HEK293 (cell line): ENCODE results near the gene SLC22A13.

Source experiments
- CTCF ChIA-PET: fragments of 350-600 bp; formaldehyde crosslinking; extraction: SDS; loops from one replicate; lab custom pipeline; 2021; ENCODE audit warnings: antibody characterized with exemption; lab: Yijun Ruan, JAX
- POLR2A ChIA-PET: fragments of 300-600 bp; formaldehyde crosslinking; extraction: SDS; loops from one replicate; lab custom pipeline; 2020; ENCODE audit warnings: antibody characterized with exemption, inconsistent platforms; lab: Yijun Ruan, JAX
- H3K27ac ChIP-seq: fragments of 200-500 bp; sonication (Bioruptor generic); 2 replicates; pipeline ENCODE4 v1.5.1; 2014; ENCODE audit warnings: low read depth, low read length, control low read depth, inconsistent platforms; ENCODE audit errors: extremely low read depth
- H3K36me3 ChIP-seq, 2 experiments: fragments of 200-500 bp in 1 of 2; sonication (Bioruptor generic) in 1 of 2; 1 replicate in 1 of 2; 2 replicates in 1 of 2; pipeline ENCODE4 v1.5.1; 2014 to 2017; ENCODE audit warnings: inconsistent platforms in 2 of 2, low read length in 2 of 2; ENCODE audit not compliant: control insufficient read depth in 2 of 2, insufficient read depth in 1 of 2
- H3K4me1 ChIP-seq: fragments of 200-500 bp; sonication (Bioruptor generic); 2 replicates; pipeline ENCODE4 v1.5.1; 2014; ENCODE audit warnings: mild to moderate bottlenecking, low read length, inconsistent platforms; ENCODE audit not compliant: control insufficient read depth, insufficient read depth
- H3K4me3 ChIP-seq: 2 replicates; pipeline ENCODE4 v1.5.1; 2011; ENCODE audit warnings: low read depth, mild to moderate bottlenecking, control low read depth, low read length, moderate library complexity
- H3K9me3 ChIP-seq: fragments of 200-500 bp; sonication (Bioruptor generic); 2 replicates; pipeline ENCODE4 v1.5.1; 2014; ENCODE audit warnings: low read depth, low read length, inconsistent platforms; ENCODE audit not compliant: control insufficient read depth, insufficient read depth
- AEBP2 ChIP-seq: fragments of 450-650 bp; formaldehyde crosslinking; IDR thresholded peaks from 2 replicates; pipeline ENCODE4 v1.5.1; 2016; ENCODE audit warnings: missing biosample characterization, missing genetic modification characterization, borderline replicate concordance
- BCL11A ChIP-seq: fragments of 450-650 bp; formaldehyde crosslinking; IDR thresholded peaks from 2 replicates; pipeline ENCODE4 v1.5.1; 2016; ENCODE audit warnings: low read depth, missing biosample characterization, missing genetic modification characterization
- GLI2 ChIP-seq: fragments of 450-650 bp; formaldehyde crosslinking; IDR thresholded peaks from 2 replicates; pipeline ENCODE4; 2017; ENCODE audit warnings: missing biosample characterization, missing genetic modification characterization, low read depth, borderline replicate concordance
- GLIS2 ChIP-seq: fragments of 450-650 bp; formaldehyde crosslinking; IDR thresholded peaks from 2 replicates; pipeline ENCODE4 v1.5.1; 2016; ENCODE audit warnings: missing biosample characterization, missing genetic modification characterization
- HIC1 ChIP-seq: fragments of 450-650 bp; formaldehyde crosslinking; IDR thresholded peaks from 2 replicates; pipeline ENCODE4 v1.5.1; 2016; ENCODE audit warnings: missing biosample characterization, missing genetic modification characterization
- HOXC10 ChIP-seq: sonication (generic); formaldehyde crosslinking; IDR thresholded peaks from 2 replicates; pipeline ENCODE4 v1.8.1; 2023; ENCODE audit warnings: mild to moderate bottlenecking, missing genetic modification reagents
- KLF10 ChIP-seq: fragments of 450-650 bp; IDR thresholded peaks from 2 replicates; pipeline ENCODE4 v1.5.1; 2018; ENCODE audit warnings: missing biosample characterization, mild to moderate bottlenecking, missing genetic modification characterization
- RBAK ChIP-seq: fragments of 450-650 bp; formaldehyde crosslinking; IDR thresholded peaks from 2 replicates; pipeline ENCODE4 v1.5.1; 2016; ENCODE audit warnings: missing biosample characterization, missing genetic modification characterization
- SALL2 ChIP-seq: fragments of 450-650 bp; formaldehyde crosslinking; IDR thresholded peaks from 2 replicates; pipeline ENCODE4 v1.5.0; 2017; ENCODE audit warnings: missing biosample characterization, mild to moderate bottlenecking, missing genetic modification characterization, borderline replicate concordance
- SCRT2 ChIP-seq: fragments of 450-650 bp; formaldehyde crosslinking; IDR thresholded peaks from 2 replicates; pipeline ENCODE4 v1.5.1; 2016; ENCODE audit warnings: missing biosample characterization, missing genetic modification characterization
- ZBTB11 ChIP-seq: fragments of 450-650 bp; formaldehyde crosslinking; conservative IDR thresholded peaks from 2 replicates; pipeline ENCODE4 v1.5.1; 2016; ENCODE audit warnings: low read depth, missing biosample characterization, missing genetic modification characterization
- ZBTB6 ChIP-seq: fragments of 450-650 bp; formaldehyde crosslinking; IDR thresholded peaks from 2 replicates; pipeline ENCODE4 v1.5.1; 2017; ENCODE audit warnings: missing biosample characterization, missing genetic modification characterization
- ZNF121 ChIP-seq: fragments of 450-650 bp; formaldehyde crosslinking; IDR thresholded peaks from 2 replicates; pipeline ENCODE4 v1.5.1; 2016; ENCODE audit warnings: missing biosample characterization, missing genetic modification characterization
- ZNF24 ChIP-seq: fragments of 450-650 bp; formaldehyde crosslinking; IDR thresholded peaks from 2 replicates; pipeline ENCODE4 v1.5.1; 2016; ENCODE audit warnings: missing biosample characterization, missing genetic modification characterization
- ZNF302 ChIP-seq: fragments of 450-650 bp; formaldehyde crosslinking; IDR thresholded peaks from 2 replicates; pipeline ENCODE4 v1.5.1; 2016; ENCODE audit warnings: missing biosample characterization, missing genetic modification characterization, low read depth
- ZNF341 ChIP-seq: fragments of 450-650 bp; formaldehyde crosslinking; IDR thresholded peaks from 2 replicates; pipeline ENCODE4; 2016; ENCODE audit warnings: low read depth, missing biosample characterization, missing genetic modification characterization
- ZNF404 ChIP-seq: fragments of 450-650 bp; formaldehyde crosslinking; IDR thresholded peaks from 2 replicates; pipeline ENCODE4 v1.5.1; 2017; ENCODE audit warnings: missing biosample characterization, missing genetic modification characterization
- ZNF514 ChIP-seq: fragments of 450-650 bp; formaldehyde crosslinking; IDR thresholded peaks from 2 replicates; pipeline ENCODE4 v1.5.1; 2016; ENCODE audit warnings: missing biosample characterization, missing genetic modification characterization
- ZNF555 ChIP-seq: fragments of 450-650 bp; formaldehyde crosslinking; conservative IDR thresholded peaks from 2 replicates; pipeline ENCODE4 v1.5.1; 2017; ENCODE audit warnings: missing biosample characterization, mild to moderate bottlenecking, missing genetic modification characterization, inconsistent platforms
- ZNF560 ChIP-seq: fragments of 450-650 bp; formaldehyde crosslinking; IDR thresholded peaks from 2 replicates; pipeline ENCODE4 v1.5.1; 2017; ENCODE audit warnings: missing biosample characterization, missing genetic modification characterization, borderline replicate concordance
- ZNF561 ChIP-seq: fragments of 450-650 bp; IDR thresholded peaks from 2 replicates; pipeline ENCODE4 v1.5.1; 2018; ENCODE audit warnings: missing biosample characterization, missing genetic modification characterization, borderline replicate concordance
- ZNF610 ChIP-seq: fragments of 450-650 bp; formaldehyde crosslinking; IDR thresholded peaks from 2 replicates; pipeline ENCODE4 v1.5.1; 2016; ENCODE audit warnings: missing biosample characterization, missing genetic modification characterization, borderline replicate concordance
- ZNF621 ChIP-seq: fragments of 450-650 bp; formaldehyde crosslinking; IDR thresholded peaks from 2 replicates; pipeline ENCODE4 v1.5.1; 2017; ENCODE audit warnings: missing biosample characterization, missing genetic modification characterization
- ZNF623 ChIP-seq: fragments of 450-650 bp; formaldehyde crosslinking; IDR thresholded peaks from 2 replicates; pipeline ENCODE4 v1.5.1; 2016; ENCODE audit warnings: missing biosample characterization, missing genetic modification characterization
- ZNF624 ChIP-seq: fragments of 450-650 bp; formaldehyde crosslinking; IDR thresholded peaks from 2 replicates; pipeline ENCODE4 v1.5.1; 2017; ENCODE audit warnings: missing biosample characterization, missing genetic modification characterization
- ZNF704 ChIP-seq: fragments of 450-650 bp; formaldehyde crosslinking; IDR thresholded peaks from 2 replicates; pipeline ENCODE4 v1.5.1; 2016; ENCODE audit warnings: missing biosample characterization, missing genetic modification characterization
- ZSCAN4 ChIP-seq: fragments of 450-650 bp; formaldehyde crosslinking; IDR thresholded peaks from 2 replicates; pipeline ENCODE4 v1.5.1; 2017; ENCODE audit warnings: missing biosample characterization, missing genetic modification characterization

SLC22A13 gene

GRCh38 chr3:38254872-38255271 lies 10.7 kb upstream of the SLC22A13 start:
- CTCF ChIA-PET, result no interaction called here
- no peak overlapping the region for H3K27ac ChIP-seq
- peaks cover 0 to 59% of the 10 kb centered on the region in 2 experiments; a peak in 2 of 3 replicates for H3K36me3 ChIP-seq
- H3K9me3 ChIP-seq, result no peaks in the 10 kb centered on the region
- POLR2A ChIA-PET, result no interaction called here
- H3K4me3 ChIP-seq, result no peak overlapping the region
- H3K4me1 ChIP-seq, result no peaks in the 10 kb centered on the region
- TF ChIP-seq ZBTB11 (tag by site-specific recombination) (no peak), ZNF404 (tag by site-specific recombination) (no peak), ZNF560 (tag by site-specific recombination) (no peak), BCL11A (tag by site-specific recombination) (no peak), ZSCAN4 (tag by site-specific recombination) (no peak), ZNF555 (tag by site-specific recombination) (no peak), GLI2 (tag by site-specific recombination) (no peak), ZNF561 (tag by site-specific recombination) (no peak), ZNF302 (tag by site-specific recombination) (no peak), GLIS2 (tag by site-specific recombination) (no peak), AEBP2 (tag by site-specific recombination) (no peak), ZNF623 (no peak), HIC1 (tag by site-specific recombination) (no peak), ZNF610 (no peak), ZNF704 (no peak), ZNF624 (tag by site-specific recombination) (no peak)

GRCh38 chr3:38255627-38256026 lies 10.0 kb upstream of the SLC22A13 start:
- H3K27ac ChIP-seq, result no peak overlapping the region
- CTCF ChIA-PET, result interaction anchor here (0.5 kb wide), 1 partner anchor 40 kb away, joined by 6 read pairs; no protein-coding TSS in a partner anchor
- no peak overlapping the region for H3K4me3 ChIP-seq
- H3K4me1 ChIP-seq, result no peaks in the 10 kb centered on the region
- peaks cover 0 to 53% of the 10 kb centered on the region in 2 experiments; a peak in 2 of 3 replicates for H3K36me3 ChIP-seq
- H3K9me3 ChIP-seq, result no peaks in the 10 kb centered on the region
- POLR2A ChIA-PET, result no interaction called here
- no peak for TF ChIP-seq KLF10 (tag by site-specific recombination)
- no peak for TF ChIP-seq RBAK
- no peak for TF ChIP-seq ZNF341
- no peak for TF ChIP-seq ZNF24 (tag by site-specific recombination)
- TF ChIP-seq ZNF514 (tag by site-specific recombination), result no peak
- no peak for TF ChIP-seq SALL2 (tag by site-specific recombination)
- no peak for TF ChIP-seq ZNF621
- TF ChIP-seq SCRT2 (tag by site-specific recombination), result no peak
- TF ChIP-seq ZBTB6 (tag by site-specific recombination), result no peak
- TF ChIP-seq ZNF121 (tag by site-specific recombination), result no peak
- no peak for TF ChIP-seq HOXC10 (CRISPR knock-in tag)
